Endodermal cell (in vitro differentiated cells): ENCODE data around the gene PLA2G4F. TPM values are rescaled to one million over a fixed set of nuclear protein-coding genes. Genes with fewer than 3 reads are reported as not detected.
A peak's percentile ranks its signal among the peaks of the same experiment; 100 is the strongest.

Source experiments
- DNase-seq: peaks from one replicate; pipeline ENCODE4 v3.0.0-alpha.2; 2017
- H3K27ac ChIP-seq: 2 replicates; pipeline ENCODE4 v1.5.1; 2013; ENCODE audit warnings: mild to moderate bottlenecking, low read depth, low read length, moderate library complexity
- H3K27me3 ChIP-seq: 2 replicates; pipeline ENCODE4 v1.6.1; 2013; ENCODE audit warnings: mild to moderate bottlenecking, low read length, moderate library complexity; ENCODE audit not compliant: insufficient read depth, control insufficient read depth, poor library complexity, severe bottlenecking
- H3K36me3 ChIP-seq: 2 replicates; pipeline ENCODE4 v1.7.0; 2013; ENCODE audit warnings: mild to moderate bottlenecking, low read length, moderate library complexity; ENCODE audit not compliant: control insufficient read depth, insufficient read depth
- H3K4me1 ChIP-seq: one replicate; pipeline ENCODE4 v1.7.0; 2013; ENCODE audit warnings: low read length; ENCODE audit not compliant: control insufficient read depth, insufficient read depth
- H3K4me3 ChIP-seq: 2 replicates; pipeline ENCODE4 v1.5.1; 2013; ENCODE audit warnings: mild to moderate bottlenecking, low read length, moderate library complexity
- H3K9ac ChIP-seq: 2 replicates; pipeline ENCODE4 v1.6.1; 2013; ENCODE audit warnings: mild to moderate bottlenecking, low read length, moderate library complexity; ENCODE audit not compliant: poor library complexity, severe bottlenecking; ENCODE audit errors: extremely low read depth
- H3K9me3 ChIP-seq: 2 replicates; pipeline ENCODE4 v1.6.1; 2013; ENCODE audit warnings: mild to moderate bottlenecking, low read length, moderate library complexity; ENCODE audit not compliant: control insufficient read depth
- H3K27ac Mint-ChIP-seq: 2 replicates; pipeline ENCODE4 v1.8.0; 2020; ENCODE audit warnings: mixed read lengths
- H3K27me3 Mint-ChIP-seq: 2 replicates; pipeline ENCODE4 v1.8.0; 2021; ENCODE audit warnings: mild to moderate bottlenecking, mixed read lengths; ENCODE audit not compliant: insufficient read depth
- H3K36me3 Mint-ChIP-seq: 2 replicates; pipeline ENCODE4 v1.8.0; 2020; ENCODE audit warnings: low read depth, mixed read lengths
- H3K4me1 Mint-ChIP-seq: 2 replicates; pipeline ENCODE4 v1.8.0; 2020; ENCODE audit warnings: mixed read lengths
- H3K4me3 Mint-ChIP-seq: 2 replicates; pipeline ENCODE4 v1.8.0; 2020; ENCODE audit warnings: mild to moderate bottlenecking, moderate library complexity, mixed read lengths
- H3K9me3 Mint-ChIP-seq: 2 replicates; pipeline ENCODE4 v1.8.0; 2020; ENCODE audit warnings: mild to moderate bottlenecking, mixed read lengths
- WGBS, 2 experiments: methylation state at CpG; one replicate each; pipeline versions ENCODE4 v1.1.5 to v1.1.7; 2013; ENCODE audit warnings: missing lambda C conversion rate in 2 of 2, mixed read lengths in 1 of 2; ENCODE audit not compliant: insufficient coverage in 1 of 2, insufficient read length in 1 of 2; 5-methylcytosine and 5-hydroxymethylcytosine counted together
- total RNA-seq, 2 donors: library from RNA; stranded (reverse); fragmentation: NEBNext Ultra II Directional in 1 of 2; extraction: Animal tissue kit (Norgen Biotek cat#: 25700) in 1 of 2; gene quantifications; 2 replicates in 1 of 2; 3 replicates in 1 of 2; pipeline ENCODE4 v1.2.1, GENCODE V29; 2021
- TF ChIP-seq, protein P1 (sequence below): fragments of 200-600 bp; sonication (generic); conservative IDR thresholded peaks from 2 replicates; pipeline ENCODE4 v1.5.0; 2021; ENCODE audit warnings: antibody characterized with exemption, mild to moderate bottlenecking

The PLA2G4F gene
- total RNA-seq, 2 donors from 2014 or later = 0.22 TPM; not detected in 1

DNA sequence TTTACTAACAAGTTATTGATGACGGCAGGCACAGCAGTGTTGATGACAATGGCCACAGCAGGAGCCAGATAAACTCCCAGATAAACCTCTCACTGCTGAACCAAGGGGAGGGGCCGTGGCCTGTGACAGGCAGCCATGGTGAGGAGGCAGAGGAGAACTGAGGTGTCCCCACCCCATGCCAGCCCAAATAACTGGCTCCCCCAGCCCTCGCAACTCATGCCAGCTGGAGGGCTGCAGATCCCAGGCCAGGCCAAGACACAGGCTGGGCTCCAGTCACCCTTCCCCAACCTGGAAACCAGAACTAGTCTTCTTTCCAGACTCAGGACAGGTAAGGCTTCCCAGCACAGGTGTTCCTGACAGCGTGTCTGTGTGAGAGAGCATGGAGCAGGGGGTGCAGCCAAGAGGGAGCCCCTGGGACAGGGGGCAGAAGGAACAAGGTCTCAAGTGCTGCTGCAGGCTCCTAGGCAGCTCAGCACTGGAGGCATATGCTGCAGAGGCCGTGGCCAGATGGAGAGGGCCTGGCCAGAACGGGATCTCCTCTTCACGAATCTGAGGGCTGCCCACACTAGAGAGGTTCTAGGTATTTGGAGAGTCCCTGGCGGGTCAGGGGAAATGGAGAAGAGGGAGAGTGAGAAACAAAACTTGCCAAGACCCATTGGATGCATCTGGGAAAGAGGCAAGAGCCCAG, 15.9 kb downstream of the PLA2G4F start:
- peaks cover 13% of the 10 kb centered on the region for H3K27me3 Mint-ChIP-seq
- H3K4me3 Mint-ChIP-seq = no peak overlapping the region
- H3K9me3 Mint-ChIP-seq = peaks cover 23% of the 10 kb centered on the region
- TF ChIP-seq, protein P1, sequence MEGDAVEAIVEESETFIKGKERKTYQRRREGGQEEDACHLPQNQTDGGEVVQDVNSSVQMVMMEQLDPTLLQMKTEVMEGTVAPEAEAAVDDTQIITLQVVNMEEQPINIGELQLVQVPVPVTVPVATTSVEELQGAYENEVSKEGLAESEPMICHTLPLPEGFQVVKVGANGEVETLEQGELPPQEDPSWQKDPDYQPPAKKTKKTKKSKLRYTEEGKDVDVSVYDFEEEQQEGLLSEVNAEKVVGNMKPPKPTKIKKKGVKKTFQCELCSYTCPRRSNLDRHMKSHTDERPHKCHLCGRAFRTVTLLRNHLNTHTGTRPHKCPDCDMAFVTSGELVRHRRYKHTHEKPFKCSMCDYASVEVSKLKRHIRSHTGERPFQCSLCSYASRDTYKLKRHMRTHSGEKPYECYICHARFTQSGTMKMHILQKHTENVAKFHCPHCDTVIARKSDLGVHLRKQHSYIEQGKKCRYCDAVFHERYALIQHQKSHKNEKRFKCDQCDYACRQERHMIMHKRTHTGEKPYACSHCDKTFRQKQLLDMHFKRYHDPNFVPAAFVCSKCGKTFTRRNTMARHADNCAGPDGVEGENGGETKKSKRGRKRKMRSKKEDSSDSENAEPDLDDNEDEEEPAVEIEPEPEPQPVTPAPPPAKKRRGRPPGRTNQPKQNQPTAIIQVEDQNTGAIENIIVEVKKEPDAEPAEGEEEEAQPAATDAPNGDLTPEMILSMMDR = no peak
- DNase-seq = peak; percentile 69
- no peaks in the 10 kb centered on the region for H3K36me3 ChIP-seq
- peaks cover 24% of the 10 kb centered on the region for H3K9me3 ChIP-seq
- no peaks in the 10 kb centered on the region for H3K36me3 Mint-ChIP-seq
- no peak overlapping the region for H3K27ac ChIP-seq
- H3K4me1 Mint-ChIP-seq = peaks cover 14% of the 10 kb centered on the region
- H3K4me1 ChIP-seq = peaks cover 5% of the 10 kb centered on the region
- no peak overlapping the region for H3K27ac Mint-ChIP-seq
- H3K27me3 ChIP-seq = no peaks in the 10 kb centered on the region
- 80 to 93% methylated on average over 3 to 8 of the region's 8 CpGs for WGBS, 2 experiments
- H3K9ac ChIP-seq = no peak overlapping the region
- H3K4me3 ChIP-seq = no peak overlapping the region

- no peaks in the 10 kb centered on the region for H3K36me3 Mint-ChIP-seq
- H3K27ac Mint-ChIP-seq = no peak overlapping the region
- Histone ChIP-seq H3K27ac (no peak overlapping the region), H3K4me1 (peaks cover 5% of the 10 kb centered on the region), H3K9ac (no peak overlapping the region), H3K27me3 (no peaks in the 10 kb centered on the region), H3K36me3 (no peaks in the 10 kb centered on the region), H3K9me3 (peaks cover 24% of the 10 kb centered on the region), H3K4me3 (peak overlapping the region; percentile 56)
- TF ChIP-seq, protein P1 = no peak
- 88 to 90% methylated on average over 4 to 6 of the region's 6 CpGs for WGBS, 2 experiments
- peak; percentile 40 for DNase-seq
- no peak overlapping the region for H3K4me3 Mint-ChIP-seq
- H3K27me3 Mint-ChIP-seq = peaks cover 13% of the 10 kb centered on the region
- peaks cover 14% of the 10 kb centered on the region for H3K4me1 Mint-ChIP-seq
- peaks cover 23% of the 10 kb centered on the region for H3K9me3 Mint-ChIP-seq
Observed at GRCh38 chr15:42139596-42139995, 16.8 kb downstream of the PLA2G4F start.

DNA sequence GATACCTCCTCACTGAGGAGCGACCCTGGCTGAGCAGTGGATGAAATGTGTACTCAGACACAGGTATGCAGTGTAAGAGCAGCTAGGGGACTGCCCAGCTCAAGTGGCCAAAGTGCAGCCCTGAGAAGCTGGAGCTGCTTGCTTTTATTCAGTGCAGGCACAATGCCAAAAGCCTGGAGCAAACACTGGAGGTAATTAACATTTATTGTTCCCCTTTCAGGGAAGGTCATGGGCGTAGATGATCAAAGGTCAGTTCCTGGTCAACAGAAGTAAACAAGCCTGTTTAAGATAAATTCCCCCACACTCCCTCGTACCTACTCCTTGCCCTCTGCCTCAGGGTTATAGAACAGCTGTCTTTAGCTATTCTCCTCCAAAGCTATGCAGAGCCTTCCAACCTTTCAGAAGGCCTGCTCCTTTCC, 17.5 kb downstream of the PLA2G4F start:
- Mint-ChIP-seq H3K4me1 (peaks cover 14% of the 10 kb centered on the region), H3K27ac (no peak overlapping the region), H3K36me3 (no peaks in the 10 kb centered on the region), H3K9me3 (peaks cover 23% of the 10 kb centered on the region), H3K4me3 (no peak overlapping the region), H3K27me3 (peaks cover 13% of the 10 kb centered on the region)
- peak; percentile 40 for DNase-seq
- Histone ChIP-seq H3K4me3 (peak overlapping the region; percentile 56), H3K27me3 (no peaks in the 10 kb centered on the region), H3K4me1 (peaks cover 5% of the 10 kb centered on the region), H3K27ac (no peak overlapping the region), H3K9ac (no peak overlapping the region), H3K36me3 (no peaks in the 10 kb centered on the region), H3K9me3 (peaks cover 24% of the 10 kb centered on the region)
- TF ChIP-seq, protein P1 = no peak
- 80 to 88% methylated on average over 3 of the region's 3 CpGs for WGBS, 2 experiments
